ENCODE results near the gene SEMA3C.

The SEMA3C gene

DNA sequence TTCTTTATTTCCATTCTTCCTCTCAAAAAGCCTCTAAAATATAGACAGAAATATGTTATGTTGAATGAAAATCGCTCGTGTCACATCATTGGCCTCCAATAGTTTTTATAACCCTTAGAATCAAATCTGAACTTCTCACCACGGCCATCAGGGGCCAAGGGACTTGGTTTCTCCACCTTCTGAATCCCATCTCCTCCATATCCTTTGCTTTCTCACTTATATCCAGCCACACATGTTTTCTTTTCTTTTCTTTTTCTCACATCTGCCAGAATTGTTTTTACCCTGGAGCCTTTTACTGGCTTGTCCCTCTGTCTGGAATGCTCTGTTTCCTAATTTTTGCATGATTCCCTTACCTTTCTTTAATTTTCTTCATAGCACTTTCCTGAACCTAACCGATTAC, 184.8 kb downstream of the SEMA3C start:
- no peak for DNase-seq (ENCODE audit: low spot score)
- H3K27ac ChIP-seq: no peak overlapping the region
- TF ChIP-seq, protein P1, sequence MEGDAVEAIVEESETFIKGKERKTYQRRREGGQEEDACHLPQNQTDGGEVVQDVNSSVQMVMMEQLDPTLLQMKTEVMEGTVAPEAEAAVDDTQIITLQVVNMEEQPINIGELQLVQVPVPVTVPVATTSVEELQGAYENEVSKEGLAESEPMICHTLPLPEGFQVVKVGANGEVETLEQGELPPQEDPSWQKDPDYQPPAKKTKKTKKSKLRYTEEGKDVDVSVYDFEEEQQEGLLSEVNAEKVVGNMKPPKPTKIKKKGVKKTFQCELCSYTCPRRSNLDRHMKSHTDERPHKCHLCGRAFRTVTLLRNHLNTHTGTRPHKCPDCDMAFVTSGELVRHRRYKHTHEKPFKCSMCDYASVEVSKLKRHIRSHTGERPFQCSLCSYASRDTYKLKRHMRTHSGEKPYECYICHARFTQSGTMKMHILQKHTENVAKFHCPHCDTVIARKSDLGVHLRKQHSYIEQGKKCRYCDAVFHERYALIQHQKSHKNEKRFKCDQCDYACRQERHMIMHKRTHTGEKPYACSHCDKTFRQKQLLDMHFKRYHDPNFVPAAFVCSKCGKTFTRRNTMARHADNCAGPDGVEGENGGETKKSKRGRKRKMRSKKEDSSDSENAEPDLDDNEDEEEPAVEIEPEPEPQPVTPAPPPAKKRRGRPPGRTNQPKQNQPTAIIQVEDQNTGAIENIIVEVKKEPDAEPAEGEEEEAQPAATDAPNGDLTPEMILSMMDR (conservative IDR thresholded peaks at IDR 0.05; ENCODE audit: low read depth): no peak
- ChIA-PET CTCF (no interaction called here), POLR2A (ENCODE audit: low non-redundant PET) (no interaction called here)

DNA sequence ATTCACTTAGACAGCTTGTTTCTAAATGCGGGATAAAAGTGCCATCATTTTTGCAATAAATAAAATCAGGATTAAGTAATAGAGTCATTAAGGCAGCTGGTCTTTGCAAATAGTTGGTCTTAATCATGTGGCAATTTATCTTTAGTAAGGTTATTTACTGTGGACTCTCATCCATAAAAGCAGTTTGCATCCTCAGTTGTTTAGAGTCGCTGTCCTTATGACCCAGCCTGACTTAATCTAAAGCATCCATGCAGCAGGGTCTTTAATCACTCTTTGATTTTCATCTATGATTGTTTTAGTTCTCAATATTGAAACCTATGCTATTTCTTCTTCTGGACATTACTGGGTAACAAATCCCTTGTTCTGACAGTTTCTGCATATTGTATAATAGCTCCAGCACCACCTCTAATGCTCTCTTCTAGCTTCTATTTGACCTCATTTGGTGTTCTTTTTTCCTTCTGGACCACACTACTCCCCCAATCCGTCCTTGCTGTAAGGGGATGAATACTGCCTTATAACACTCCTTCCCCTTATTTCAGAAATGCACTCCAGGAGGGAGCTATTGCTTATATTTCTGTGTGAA, 185.4 kb downstream of the SEMA3C start:
- ChIA-PET CTCF (no interaction called here), POLR2A (ENCODE audit: low non-redundant PET) (no interaction called here)
- TF ChIP-seq, protein P1 (conservative IDR thresholded peaks at IDR 0.05; ENCODE audit: low read depth): no peak
- no peak overlapping the region for H3K27ac ChIP-seq
- no peak for DNase-seq (ENCODE audit: low spot score)

DNA sequence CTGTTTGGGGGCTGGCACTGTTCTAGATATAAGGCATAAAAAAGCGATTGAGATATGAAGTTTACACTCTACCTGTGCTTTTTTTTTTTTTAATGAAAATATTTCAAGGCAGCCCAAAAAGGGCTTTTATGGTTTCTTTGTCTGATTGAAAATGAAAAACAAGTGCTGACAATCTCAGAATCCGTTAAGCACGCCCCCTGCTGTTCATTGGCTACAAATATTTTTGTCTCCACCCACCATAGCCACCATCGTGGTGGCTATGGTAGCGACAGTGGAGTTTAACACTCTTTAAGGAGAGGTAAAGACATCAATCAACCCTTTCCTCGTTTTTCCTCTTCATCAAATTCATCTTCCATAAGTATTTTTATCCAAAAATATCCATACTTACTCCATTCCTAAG, 186.2 kb downstream of the SEMA3C start:
- POLR2A ChIA-PET (ENCODE audit: low non-redundant PET): no interaction called here
- H3K27ac ChIP-seq: no peak overlapping the region
- CTCF ChIA-PET: no interaction called here
- TF ChIP-seq, protein P1 (conservative IDR thresholded peaks at IDR 0.05; ENCODE audit: low read depth): no peak
- no peak for DNase-seq (ENCODE audit: low spot score)

DNA sequence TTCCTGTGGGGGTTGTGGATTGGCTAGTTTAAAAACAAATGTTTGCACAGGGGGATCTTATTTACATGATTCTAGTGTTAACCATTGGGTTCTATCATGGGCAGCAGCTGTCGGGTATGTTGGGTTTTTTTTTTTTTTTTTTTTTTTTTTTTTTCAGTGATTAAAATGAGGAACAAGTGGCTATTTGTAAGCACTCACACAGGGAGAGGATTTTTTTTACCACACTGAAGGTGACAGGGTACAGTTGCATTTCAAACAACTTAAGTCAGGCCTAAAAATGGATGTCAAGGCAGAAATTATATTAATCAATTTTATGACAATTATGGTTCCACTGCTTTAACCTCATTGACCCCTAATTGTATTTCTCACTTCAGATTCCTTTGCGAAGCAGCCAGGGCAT, 187.6 kb downstream of the SEMA3C start:
- ChIA-PET CTCF (interaction anchor here (0.6 to 1.0 kb wide), 4 partner anchors 10 to 981 kb away, joined by 3 to 4 read pairs (median 3); no protein-coding TSS in a partner anchor), POLR2A (ENCODE audit: low non-redundant PET) (no interaction called here)
- no peak overlapping the region for H3K27ac ChIP-seq
- no peak for DNase-seq (ENCODE audit: low spot score)
- TF ChIP-seq, protein P1 (conservative IDR thresholded peaks at IDR 0.05; ENCODE audit: low read depth): no peak

DNA sequence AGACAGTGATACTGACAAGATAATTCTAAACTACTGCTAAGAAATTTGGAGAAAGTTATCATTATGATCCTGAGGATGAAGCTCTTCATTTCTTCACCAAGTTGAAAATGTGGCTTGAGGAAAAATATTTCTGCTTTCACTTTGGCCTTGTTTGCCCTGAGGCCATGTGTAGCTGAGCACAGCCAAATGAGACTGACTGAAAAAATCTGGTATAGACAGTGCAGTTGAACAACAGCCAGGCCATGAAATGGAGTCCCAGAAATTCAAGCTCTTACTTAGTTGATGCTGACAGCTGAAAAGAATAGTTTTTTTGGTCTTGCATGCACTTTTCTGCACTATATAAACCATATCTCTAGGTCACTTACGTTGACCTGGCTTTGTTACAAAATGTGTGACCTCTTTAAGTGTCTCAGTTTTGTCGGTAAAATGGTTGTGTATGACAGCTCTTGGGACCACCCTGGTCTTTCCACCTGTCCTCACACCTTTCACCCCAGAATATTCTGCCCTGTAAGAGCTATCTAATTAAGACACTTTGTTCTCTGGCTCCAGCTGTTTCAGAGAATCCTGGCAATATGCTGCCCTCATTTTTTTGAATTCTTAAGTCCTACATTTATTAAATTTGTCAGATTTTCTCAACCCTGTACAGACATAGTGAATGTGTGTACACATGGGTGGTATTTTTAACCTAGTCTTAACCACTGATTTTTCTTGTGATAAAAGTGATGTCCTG, 189.1 kb downstream of the SEMA3C start:
- TF ChIP-seq, protein P1 (conservative IDR thresholded peaks at IDR 0.05; ENCODE audit: low read depth): no peak
- POLR2A ChIA-PET (ENCODE audit: low non-redundant PET): no interaction called here
- H3K27ac ChIP-seq: no peak overlapping the region
- no peak for DNase-seq (ENCODE audit: low spot score)
- CTCF ChIA-PET: no interaction called here

DNA sequence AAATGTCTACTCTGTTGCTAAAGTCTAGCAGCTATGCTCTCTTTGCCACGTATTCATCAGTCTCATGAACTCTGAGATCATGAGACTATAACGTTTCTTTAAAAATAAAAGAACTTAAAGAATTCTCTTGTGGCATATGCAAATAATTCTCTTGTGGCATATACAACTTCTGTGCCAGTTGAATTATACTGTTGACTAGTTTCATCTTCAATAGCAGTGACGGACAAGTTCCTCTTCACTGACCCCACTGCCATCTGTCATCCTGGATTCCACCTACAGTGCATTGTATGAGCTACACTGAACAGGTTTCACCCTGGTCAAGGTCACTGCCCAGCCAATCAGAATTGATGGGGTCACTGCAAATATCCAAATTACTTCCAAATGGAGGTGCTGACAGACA, 192.2 kb downstream of the SEMA3C start:
- ChIA-PET CTCF (no interaction called here), POLR2A (ENCODE audit: low non-redundant PET) (no interaction called here)
- DNase-seq (ENCODE audit: low spot score): no peak
- TF ChIP-seq, protein P1 (conservative IDR thresholded peaks at IDR 0.05; ENCODE audit: low read depth): no peak
- no peak overlapping the region for H3K27ac ChIP-seq
